Stimulated activated CD8-positive, alpha-beta memory T cell treated with anti-CD3 and anti-CD28 coated beads, Interleukin-7, amount 100 ng/mL, for 1 hour (primary cell): ENCODE measurements around the gene ZXDC.

Experiments used
- DNase-seq, 2 donors: peaks; one replicate each; pipeline ENCODE4 v3.0.0-alpha.2; 2020; ENCODE audit warnings: low read depth in 2 of 2

Gene ZXDC

DNA sequence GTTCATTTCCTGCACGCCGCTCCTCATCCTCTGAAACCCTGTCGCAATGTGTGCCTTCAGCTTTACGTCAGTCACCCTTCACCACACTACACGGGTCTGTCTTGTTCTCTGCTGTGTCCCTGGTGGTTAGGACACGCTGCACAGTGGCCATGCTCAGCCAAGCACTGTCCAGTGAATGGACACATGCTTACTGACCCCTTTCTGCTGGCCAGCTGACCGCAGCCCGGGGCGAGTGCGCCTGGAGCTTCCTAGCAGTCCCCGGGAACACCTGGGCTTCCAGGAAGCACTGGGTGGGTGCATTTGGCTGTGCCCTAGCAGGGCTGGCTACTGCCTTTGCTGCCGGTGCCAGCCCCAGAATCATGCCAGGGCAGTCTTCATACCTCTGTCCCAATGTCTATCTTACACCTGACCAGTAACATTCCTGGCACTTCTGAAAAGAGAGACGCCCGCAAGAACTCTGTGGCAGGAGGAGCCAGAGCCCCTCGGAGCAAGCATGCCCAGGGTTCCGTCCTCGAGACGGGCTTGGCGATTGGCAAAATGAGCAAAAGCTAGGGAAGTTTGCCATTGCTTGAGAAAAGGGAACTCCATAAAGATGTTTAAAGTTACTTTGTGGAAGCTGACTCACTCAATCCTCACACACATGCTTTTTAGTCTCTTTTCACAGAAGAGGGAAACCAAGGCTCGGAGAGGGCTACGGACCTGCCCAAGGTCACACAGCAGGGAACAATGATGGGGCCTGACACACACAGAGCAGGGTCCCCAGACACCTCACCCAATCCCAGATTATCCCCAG, 15.7 kb upstream of the ZXDC start:
- DNase-seq, result no peak

DNA sequence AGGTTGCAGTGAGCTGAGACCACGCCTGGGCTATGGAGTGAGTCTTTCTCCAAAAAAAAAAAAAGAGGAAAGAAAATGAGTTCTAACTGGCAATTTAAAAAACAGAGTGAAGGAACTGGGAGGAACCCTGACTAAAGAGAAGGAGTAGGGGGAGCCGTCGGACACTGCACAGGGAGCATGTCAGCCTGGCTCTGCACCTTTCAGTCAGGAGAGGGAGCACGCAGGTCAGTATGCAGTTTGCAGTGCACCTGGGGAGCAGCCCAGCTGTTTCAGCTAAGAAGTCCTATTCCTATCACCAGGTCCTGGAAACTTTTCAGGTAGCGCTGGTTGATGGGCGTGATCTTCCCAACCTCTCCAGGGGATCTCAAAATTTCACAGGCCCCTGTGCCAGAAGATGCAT, 14.9 kb upstream of the ZXDC start:
- no peak for DNase-seq

DNA sequence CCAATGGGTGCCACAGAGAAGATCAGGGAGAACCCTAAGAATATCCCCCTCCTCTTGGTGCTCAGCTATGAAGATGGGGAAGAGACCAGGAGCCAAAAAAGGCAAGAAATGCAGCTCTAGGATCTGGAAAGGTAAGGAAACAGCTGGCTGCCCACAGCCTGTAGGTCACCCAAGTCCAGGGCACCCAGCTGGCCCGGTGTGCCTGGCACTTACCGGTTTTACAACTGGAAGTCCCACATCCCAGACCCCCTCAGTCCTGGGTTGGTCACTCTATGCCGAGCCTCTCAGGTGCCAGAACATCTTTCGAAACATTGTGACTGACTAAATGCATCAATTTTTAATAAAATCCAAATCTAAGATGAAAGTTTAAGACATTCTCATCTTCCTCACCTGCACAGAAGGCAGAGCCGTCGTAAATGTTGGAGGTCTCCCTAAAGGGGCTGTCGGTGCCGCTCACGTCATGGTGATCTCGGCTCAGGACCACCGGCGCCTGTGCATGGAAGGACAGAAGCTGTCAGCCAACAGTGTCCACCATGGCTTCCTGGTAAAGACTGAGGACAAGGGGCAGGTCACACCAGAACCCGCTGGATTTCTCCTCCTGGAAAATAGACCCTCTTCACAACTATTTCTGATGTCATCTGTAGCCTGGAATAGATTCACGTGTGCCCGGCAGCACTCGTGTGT, 13.3 kb upstream of the ZXDC start:
- no peak for DNase-seq

DNA sequence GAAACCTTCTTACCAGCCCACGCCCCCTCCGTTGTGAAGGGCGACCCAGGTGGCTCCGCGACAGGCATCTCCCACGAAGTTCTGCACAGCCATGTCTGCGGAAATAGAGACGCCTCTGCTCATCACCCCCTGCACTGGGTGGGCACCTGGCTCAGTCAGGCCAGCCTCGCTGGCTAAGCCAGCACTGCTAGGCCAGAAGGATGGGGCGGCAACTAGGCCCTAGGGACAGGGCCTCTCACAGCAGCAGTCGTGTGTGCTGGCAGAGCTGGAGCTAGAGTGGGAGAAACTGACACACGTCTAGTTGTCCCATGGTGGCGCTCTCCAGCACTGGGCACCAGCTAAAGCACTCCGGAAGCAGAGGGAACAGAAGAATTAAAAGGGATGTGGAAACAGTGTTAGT, 12.5 kb upstream of the ZXDC start:
- DNase-seq, result no peak

DNA sequence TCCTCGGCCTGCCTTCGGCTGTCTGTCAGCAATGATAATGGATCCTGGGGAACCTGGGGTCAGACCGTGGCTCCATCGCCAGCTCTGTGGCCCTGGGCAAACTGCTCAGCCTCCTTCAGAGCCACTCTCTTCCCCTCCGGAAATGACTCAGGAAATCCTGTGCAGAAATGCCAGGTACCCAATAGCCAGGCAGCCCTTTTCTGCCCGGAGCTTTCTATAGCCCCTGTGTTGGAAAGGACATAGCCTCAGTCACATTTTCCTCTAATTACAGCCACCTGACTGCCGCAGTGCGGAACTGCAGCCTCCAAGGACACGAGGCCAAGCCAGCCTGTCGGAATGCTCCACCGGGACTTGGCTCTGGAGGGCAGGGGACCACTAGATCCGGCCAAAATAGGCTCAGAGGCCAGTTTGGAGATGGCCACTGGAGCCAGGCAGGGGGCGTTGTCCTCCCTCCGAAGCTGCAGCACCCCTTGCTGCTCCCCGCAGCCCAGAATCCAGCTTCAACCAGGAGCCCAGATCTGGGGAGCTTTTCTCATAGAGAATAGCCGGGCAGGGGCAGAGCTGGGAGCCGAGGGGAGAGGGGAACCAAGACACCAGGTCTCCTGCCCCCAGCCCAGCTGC, 11.6 kb upstream of the ZXDC start:
- DNase-seq, result no peak

DNA sequence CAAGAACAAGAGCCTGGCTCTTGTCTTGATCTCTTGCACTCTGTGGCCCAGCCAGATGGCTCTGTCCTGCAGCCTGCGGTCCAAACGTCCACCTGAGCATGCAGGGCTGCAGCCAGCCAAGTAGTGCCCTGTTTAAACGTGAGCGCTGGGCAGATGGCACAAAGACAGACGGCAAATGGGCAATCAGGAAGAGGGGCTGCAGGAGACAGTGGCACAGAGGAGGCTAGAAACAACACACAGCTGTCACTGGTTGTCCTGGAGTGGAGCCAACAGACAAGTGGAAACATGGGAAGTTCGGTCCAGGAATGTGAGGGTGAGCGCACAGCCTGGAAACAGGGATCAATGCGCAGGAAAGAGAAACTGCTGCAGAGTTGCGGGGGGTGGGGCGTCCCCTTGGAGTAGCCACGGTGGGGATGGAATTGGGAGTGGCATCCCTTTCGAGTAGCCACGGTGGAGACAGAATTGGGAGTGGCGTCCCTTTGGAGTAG, 10.7 kb upstream of the ZXDC start:
- DNase-seq, result no peak

DNA sequence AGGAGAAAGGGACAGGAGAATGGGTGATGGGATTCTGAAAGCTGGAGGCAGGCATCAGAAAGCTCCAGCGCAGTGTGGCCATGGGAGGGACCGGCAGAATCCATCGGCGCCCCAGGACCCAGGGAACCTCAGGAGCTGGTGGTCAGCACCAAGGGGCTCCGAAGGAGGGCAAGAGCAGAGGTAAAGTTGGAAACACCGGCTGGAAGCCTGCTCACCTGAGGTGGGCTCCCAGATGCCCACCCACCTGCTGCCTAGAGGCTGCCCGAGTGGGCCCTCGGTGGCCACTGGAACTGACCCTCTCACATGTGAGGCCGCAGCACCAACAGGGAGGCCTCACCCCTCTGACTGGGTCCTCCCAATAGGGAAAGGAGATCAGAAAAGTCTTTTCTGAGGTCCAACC, 10.3 kb upstream of the ZXDC start:
- DNase-seq, result no peak

GRCh38 chr3:126485176-126485897, 9.6 kb upstream of the ZXDC start:
- DNase-seq, result no peak

- no peak for DNase-seq
Observed at GRCh38 chr3:126484662-126485061, 9.0 kb upstream of the ZXDC start.

- DNase-seq, result no peak
Observed at GRCh38 chr3:126484148-126484547, 8.5 kb upstream of the ZXDC start.

DNA sequence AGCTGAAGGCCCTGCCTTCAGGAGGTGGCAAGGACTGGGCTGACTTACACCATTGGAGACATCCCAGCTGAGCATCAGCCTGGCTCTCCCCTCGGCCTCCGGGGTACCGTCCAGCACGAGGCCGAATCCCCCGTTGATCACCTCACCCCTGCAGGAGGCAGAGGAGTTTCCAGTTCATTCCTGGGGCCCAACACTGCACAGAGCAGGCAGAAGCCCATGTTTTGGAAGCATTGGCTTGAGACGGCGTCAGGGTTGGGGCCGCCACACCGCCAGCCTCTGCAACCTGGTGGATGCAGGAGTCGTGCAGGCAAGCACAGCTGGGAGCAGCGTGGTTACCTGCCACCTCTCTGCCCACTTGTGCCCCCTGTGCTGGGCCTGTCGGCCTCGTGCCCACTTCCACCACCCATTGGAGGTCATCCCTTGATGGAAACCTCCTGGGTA, 7.7 kb upstream of the ZXDC start:
- DNase-seq, result no peak

- DNase-seq, result no peak
Observed at GRCh38 chr3:126482503-126483255, 7.0 kb upstream of the ZXDC start.

DNA sequence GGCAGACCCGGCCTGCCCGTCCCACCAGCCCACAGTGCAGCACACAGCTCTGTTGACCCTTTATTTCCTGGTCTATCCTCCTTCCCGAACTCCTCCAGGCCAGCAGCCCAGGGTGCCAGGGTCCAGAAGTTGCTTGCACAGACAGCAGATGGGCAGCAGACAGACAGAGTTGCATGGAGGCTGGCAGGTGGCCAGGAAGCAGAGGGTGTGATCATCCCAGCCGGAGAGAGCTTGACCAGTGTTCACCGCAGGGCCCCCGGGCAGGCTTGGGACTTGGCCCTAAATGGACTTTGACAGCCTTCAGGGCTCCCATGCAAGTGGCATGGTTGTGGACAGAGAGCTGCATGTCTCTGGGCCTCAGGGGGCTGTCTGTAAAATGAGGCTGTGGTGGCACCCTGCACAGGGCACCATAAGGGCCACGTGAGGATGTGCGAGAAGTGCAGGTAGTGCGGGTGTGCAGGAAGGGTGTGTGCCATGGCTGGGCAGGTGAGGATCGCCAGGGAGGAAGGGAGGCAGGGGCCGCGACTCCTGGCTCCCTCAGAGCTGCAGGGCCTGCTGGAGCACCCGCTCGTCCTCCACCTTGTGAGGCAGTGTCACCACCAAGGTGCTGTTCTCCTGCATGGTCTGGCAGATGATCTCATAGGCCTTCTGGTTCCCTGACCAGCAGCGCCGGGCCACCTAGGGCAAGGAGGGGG, 6.3 kb upstream of the ZXDC start:
- DNase-seq, result no peak

- DNase-seq, result no peak
Observed at GRCh38 chr3:126480861-126481260, 5.2 kb upstream of the ZXDC start.

DNA sequence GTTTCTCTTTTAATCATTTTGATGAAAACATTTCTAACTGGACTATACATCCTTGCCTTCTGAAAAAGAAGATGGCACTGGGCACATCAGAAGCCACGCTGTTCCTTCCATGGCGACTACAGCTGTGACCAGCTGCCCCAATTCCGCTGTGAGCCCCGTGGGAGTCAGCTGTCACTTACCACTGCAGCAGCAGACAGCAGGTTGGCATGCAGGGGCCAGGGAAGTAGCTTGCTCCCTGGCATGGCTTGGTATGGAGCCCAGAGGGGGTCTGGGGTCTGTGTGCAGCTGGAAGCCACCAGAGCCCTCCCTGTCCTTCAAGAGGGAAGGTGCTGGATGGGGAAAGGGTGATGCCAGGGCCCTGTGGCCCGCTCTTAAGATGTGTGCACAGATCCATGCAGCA, 4.5 kb upstream of the ZXDC start:
- no peak for DNase-seq

- DNase-seq, result no peak
Observed at GRCh38 chr3:126479642-126480041, 4.0 kb upstream of the ZXDC start.

GRCh38 chr3:126478581-126479310, 3.1 kb upstream of the ZXDC start:
- no peak for DNase-seq

- no peak for DNase-seq
Observed at GRCh38 chr3:126477061-126477380, 1.3 kb upstream of the ZXDC start.

DNA sequence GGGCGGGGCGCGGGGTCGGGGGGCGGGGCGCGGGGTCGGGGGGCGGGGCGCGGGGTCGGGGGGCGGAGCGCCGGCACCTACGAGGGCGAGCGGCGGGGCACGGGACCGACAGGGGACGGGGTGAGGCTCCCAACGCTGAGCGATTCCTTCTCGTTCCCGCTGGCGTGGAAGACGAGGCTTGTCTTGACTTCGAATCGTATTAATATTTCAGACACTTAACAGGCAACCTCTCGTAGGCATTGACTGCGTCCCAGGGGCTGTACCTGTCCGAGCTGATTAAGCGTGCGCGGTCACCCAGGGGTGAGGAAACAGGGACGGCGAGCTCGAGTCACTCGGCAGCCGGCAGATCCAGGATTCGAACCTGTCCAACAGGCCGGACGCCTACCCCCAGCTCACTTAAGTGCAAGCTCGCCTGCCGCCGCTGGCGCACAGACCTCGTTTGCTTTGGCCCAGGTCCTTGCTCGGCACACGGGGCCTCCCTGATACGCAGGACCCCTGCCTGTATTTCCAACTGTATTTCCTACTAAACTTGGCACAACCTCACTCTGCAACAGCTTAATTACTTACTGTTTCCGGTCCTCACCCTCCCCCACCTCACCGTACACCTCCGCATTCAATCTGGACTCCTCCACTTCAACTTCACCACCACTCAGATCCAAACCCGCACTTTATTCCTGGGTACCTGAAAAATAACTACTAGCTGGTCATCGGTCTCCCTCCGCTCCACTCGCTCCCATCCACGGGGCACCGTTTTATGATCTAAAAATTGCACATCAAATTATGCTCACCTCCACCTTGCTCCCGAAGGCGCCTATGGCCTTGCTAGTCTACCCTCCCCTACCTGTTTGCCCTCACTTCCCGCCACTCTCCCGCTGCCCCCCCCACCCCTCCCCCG, 722 bp upstream of the ZXDC start:
- DNase-seq, result no peak
